Activated CD8-positive, alpha-beta memory T cell treated with anti-CD3 and anti-CD28 coated beads for 48 hours (primary cell): ENCODE results near the gene INTS7.

Experiments used
- DNase-seq, 3 experiments: peaks; one replicate each; pipeline ENCODE4 v3.0.0-alpha.2; 2020; ENCODE audit warnings: low read depth in 2 of 3, low spot score in 2 of 3

Gene INTS7

GRCh38 chr1:212035123-212035834, at the start of gene INTS7, which contains the start of gene DTL:
Gene INTS7, minus strand, starts transcription at chr1:212035557. Its CDS starts 120 bp downstream, at chr1:212035437.
Gene DTL, plus strand, starts transcription at chr1:212035748. Its CDS starts 143 bp downstream, at chr1:212035891.
- peak; percentile 94 to 97 (median 95) for DNase-seq

GRCh38 chr1:212082765-212083406, 47.5 kb upstream of the INTS7 start:
- DNase-seq: no peak

GRCh38 chr1:212078826-212079225, 43.5 kb upstream of the INTS7 start:
- DNase-seq: no peak

GRCh38 chr1:212077028-212077427, 41.7 kb upstream of the INTS7 start:
- DNase-seq: no peak

- no peak for DNase-seq
Observed at GRCh38 chr1:212074856-212075255, 39.5 kb upstream of the INTS7 start.

- no peak for DNase-seq
Observed at GRCh38 chr1:212074313-212074712, 39.0 kb upstream of the INTS7 start.

- no peak for DNase-seq
Observed at GRCh38 chr1:212073490-212073889, 38.1 kb upstream of the INTS7 start.

- DNase-seq: no peak
Observed at GRCh38 chr1:212072047-212072446, 36.7 kb upstream of the INTS7 start.

GRCh38 chr1:212070720-212071302, 35.5 kb upstream of the INTS7 start:
- no peak for DNase-seq

GRCh38 chr1:212067787-212068186, 32.4 kb upstream of the INTS7 start:
- no peak for DNase-seq

- DNase-seq: no peak
Observed at GRCh38 chr1:212062832-212063438, 27.6 kb upstream of the INTS7 start.

- DNase-seq: no peak
Observed at GRCh38 chr1:212060632-212061472, 25.5 kb upstream of the INTS7 start.

- DNase-seq: no peak
Observed at GRCh38 chr1:212055333-212055732, 20.0 kb upstream of the INTS7 start.

GRCh38 chr1:212053993-212054392, 18.6 kb upstream of the INTS7 start:
- DNase-seq: no peak

GRCh38 chr1:212045981-212046380, 10.6 kb upstream of the INTS7 start:
- no peak for DNase-seq

GRCh38 chr1:212044851-212045250, 9.5 kb upstream of the INTS7 start:
- no peak for DNase-seq

- no peak for DNase-seq
Observed at GRCh38 chr1:212042436-212042835, 7.1 kb upstream of the INTS7 start.

- DNase-seq: no peak
Observed at GRCh38 chr1:212040629-212041412, 5.5 kb upstream of the INTS7 start.

GRCh38 chr1:212039622-212040021, 4.3 kb upstream of the INTS7 start:
- DNase-seq: no peak

GRCh38 chr1:212037900-212038299, 2.5 kb upstream of the INTS7 start:
- no peak for DNase-seq
